GM12873 (cell line): ENCODE data around the gene BSCL2.

Experiments used
- CTCF ChIP-seq: IDR thresholded peaks from 2 replicates; pipeline ENCODE4 v1.5.1; 2012; ENCODE audit warnings: low read depth, mild to moderate bottlenecking, moderate library complexity, low read length, control low read depth; ENCODE audit not compliant: insufficient read depth; ENCODE audit errors: missing control alignments

BSCL2 gene

GRCh38 chr11:62648967-62649364 lies 58.3 kb downstream of the BSCL2 start:
- TF ChIP-seq CTCF: no peak

GRCh38 chr11:62648185-62648966 lies 58.8 kb downstream of the BSCL2 start:
- TF ChIP-seq CTCF: no peak

- TF ChIP-seq CTCF: no peak
Observed at GRCh38 chr11:62647609-62648005, 59.6 kb downstream of the BSCL2 start.

GRCh38 chr11:62646825-62647608 lies 60.2 kb downstream of the BSCL2 start:
- TF ChIP-seq CTCF: no peak

- no peak for TF ChIP-seq CTCF
Observed at GRCh38 chr11:62645946-62646824, 61.0 kb downstream of the BSCL2 start, which contains the start of gene GANAB. Gene GANAB (minus strand): TSS chr11:62646613. CDS start chr11:62646599, 14 bp downstream.

- TF ChIP-seq CTCF: no peak
Observed at GRCh38 chr11:62645671-62645945, 61.6 kb downstream of the BSCL2 start.

GRCh38 chr11:62644220-62644619 lies 63.0 kb downstream of the BSCL2 start:
- no peak for TF ChIP-seq CTCF
